GM18507 (cell line): ENCODE results near the gene GAL3ST3.
A peak's percentile ranks its signal among the peaks of the same experiment; 100 is the strongest.
"Not testable (repeated sequence)": the region's sequence is repeated elsewhere in the genome, so short reads cannot be mapped to it uniquely, and the experiment has no call there.

Experiments
- DNase-seq: peaks from one replicate; pipeline ENCODE4 v3.0.0; 2011; ENCODE audit warnings: low read depth; ENCODE audit not compliant: insufficient read length; ENCODE audit errors: extremely low spot score
- FAIRE-seq: peaks from 2 replicates; lab custom pipeline; 2011; peaks lifted over from hg19 to GRCh38; lab: Jason Lieb, UNC

The GAL3ST3 gene

GRCh38 chr11:66047541-66048365, 1.2 kb downstream of the GAL3ST3 start:
- DNase-seq = no peak
- no peak for FAIRE-seq

- FAIRE-seq = no peak
- DNase-seq = no peak
Measured at GRCh38 chr11:66046901-66047300, 2.1 kb downstream of the GAL3ST3 start.

GRCh38 chr11:66045177-66045639, 3.8 kb downstream of the GAL3ST3 start:
- DNase-seq = peak; percentile 62
- FAIRE-seq = peak; percentile 73

GRCh38 chr11:66044757-66045156, 4.2 kb downstream of the GAL3ST3 start:
- no peak for FAIRE-seq

GRCh38 chr11:66042996-66043906, 5.7 kb downstream of the GAL3ST3 start:
- DNase-seq (no peak), FAIRE-seq (no peak)

More at GRCh38 chr11:66044757-66045156, 4.2 kb downstream of the GAL3ST3 start:
- DNase-seq = no peak

- no peak for FAIRE-seq
- no peak for DNase-seq
Measured at GRCh38 chr11:66042227-66042995, 6.5 kb downstream of the GAL3ST3 start.

- DNase-seq (no peak), FAIRE-seq (no peak)
Measured at GRCh38 chr11:66039765-66040164, 9.2 kb downstream of the GAL3ST3 start.

- FAIRE-seq (no peak), DNase-seq (no peak)
Measured at GRCh38 chr11:66037327-66037726, 11.6 kb downstream of the GAL3ST3 start.

- FAIRE-seq (no peak), DNase-seq (no peak)
Measured at GRCh38 chr11:66036334-66036710, 12.6 kb downstream of the GAL3ST3 start.

- DNase-seq (no peak), FAIRE-seq (no peak)
Measured at GRCh38 chr11:66035653-66036333, 13.2 kb downstream of the GAL3ST3 start.

GRCh38 chr11:66032957-66033735, 15.8 kb downstream of the GAL3ST3 start:
- DNase-seq (no peak), FAIRE-seq (no peak)

GRCh38 chr11:66026017-66026529, 22.9 kb downstream of the GAL3ST3 start, which contains the start of gene CATSPER1:
CATSPER1 (minus strand) TSS chr11:66026479; CDS start chr11:66026379, 100 bp downstream.
- DNase-seq = no peak
- no peak for FAIRE-seq

GRCh38 chr11:66023186-66023440, 25.8 kb downstream of the GAL3ST3 start:
- not testable (repeated sequence) for DNase-seq, FAIRE-seq

- peak; percentile 59 for FAIRE-seq
- peak; percentile 74 for DNase-seq
Measured at GRCh38 chr11:66022401-66023185, 26.4 kb downstream of the GAL3ST3 start.

- FAIRE-seq = no peak
- DNase-seq = no peak
Measured at GRCh38 chr11:66020618-66021357, 28.2 kb downstream of the GAL3ST3 start.

GRCh38 chr11:66020212-66020611, 28.7 kb downstream of the GAL3ST3 start:
- DNase-seq (no peak), FAIRE-seq (no peak)

- no peak for DNase-seq
- no peak for FAIRE-seq
Measured at GRCh38 chr11:66017321-66017720, 31.6 kb downstream of the GAL3ST3 start.
